SKM-1 (cell line): ENCODE measurements around the gene HSF2.
"Not testable (repeated sequence)": the region's sequence is repeated elsewhere in the genome, so short reads cannot be mapped to it uniquely, and the experiment has no call there.

Experiments used
- DNase-seq: peaks from one replicate; lab custom pipeline; 2025; ENCODE audit not compliant: unreplicated experiment; lab: John Stamatoyannopoulos, UW

Gene HSF2

DNA sequence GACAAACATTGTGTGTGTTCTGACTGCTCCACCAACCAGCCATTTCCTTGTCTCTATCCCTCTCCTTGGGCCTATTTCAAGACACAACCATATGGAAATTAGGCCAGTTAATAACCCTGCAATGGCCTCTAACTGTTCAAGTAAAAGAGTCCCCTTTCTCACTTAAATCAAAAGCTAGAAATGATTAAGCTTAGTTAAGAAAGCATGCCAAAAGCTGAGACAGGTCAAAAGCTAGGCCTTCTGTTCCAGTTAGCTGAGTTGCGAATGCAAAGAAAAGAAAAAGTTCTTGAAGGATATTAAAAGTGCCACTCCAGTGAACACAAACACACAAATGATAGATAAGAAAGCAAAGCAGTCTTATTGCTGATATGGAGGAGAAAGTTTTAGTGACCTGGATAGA, 49.6 kb downstream of the HSF2 start:
- no peak for DNase-seq

DNA sequence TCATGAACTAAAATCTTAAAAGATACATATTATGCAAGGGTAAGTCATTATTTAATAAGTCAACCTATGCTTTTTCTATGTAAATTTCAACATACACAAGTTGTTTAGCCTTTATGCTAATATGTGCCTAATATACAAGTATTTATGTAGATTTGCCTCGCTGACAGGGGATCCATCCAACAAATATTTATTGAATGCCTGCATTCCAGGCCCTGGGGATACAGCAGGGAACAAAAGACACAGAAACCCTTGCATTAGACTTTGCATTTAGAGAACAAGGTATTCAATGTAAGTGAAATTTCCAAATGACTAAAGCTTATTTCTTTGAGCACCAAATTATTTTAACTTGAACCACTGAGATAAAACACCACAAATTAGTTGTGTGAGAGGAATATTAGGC, 53.1 kb downstream of the HSF2 start:
- no peak for DNase-seq

DNA sequence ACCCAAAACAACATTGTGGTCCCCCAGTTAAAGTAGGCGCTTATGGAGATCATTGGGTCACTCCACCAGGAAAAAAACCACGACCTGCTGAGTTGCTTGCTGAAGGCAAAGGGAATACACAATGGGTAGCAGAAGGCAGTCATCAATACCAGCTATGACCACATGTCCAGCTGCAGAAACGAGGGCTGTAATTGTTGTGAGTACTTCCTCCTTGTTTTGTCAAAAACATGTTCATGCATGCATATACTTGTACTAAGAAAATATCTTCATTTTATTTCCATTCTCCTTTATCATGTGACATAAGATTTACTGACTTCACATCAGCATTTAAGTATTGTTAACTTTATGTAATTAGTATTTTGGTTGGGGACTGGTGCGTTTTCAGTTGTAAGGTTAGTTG, 55.2 kb downstream of the HSF2 start:
- DNase-seq = no peak

DNA sequence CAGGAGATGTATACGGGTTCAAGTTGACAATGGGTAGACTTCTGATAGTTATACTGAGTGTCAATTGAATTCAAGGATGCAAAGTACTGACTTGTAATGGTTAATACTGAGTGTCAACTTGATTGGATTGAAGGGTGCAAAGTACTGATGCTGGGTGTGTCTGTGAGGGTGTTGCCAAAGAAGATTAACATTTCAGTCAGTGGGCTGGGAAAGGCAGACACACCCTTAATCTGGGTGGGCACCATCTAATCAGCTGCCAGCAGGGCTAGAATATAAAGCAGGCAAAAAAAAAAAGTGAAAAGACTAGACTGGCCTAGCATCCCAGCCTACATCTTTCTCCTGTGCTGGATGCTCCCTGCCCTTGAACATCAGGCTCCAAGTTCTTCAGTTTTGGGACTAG, 55.7 kb downstream of the HSF2 start:
- DNase-seq = not testable (repeated sequence)

DNA sequence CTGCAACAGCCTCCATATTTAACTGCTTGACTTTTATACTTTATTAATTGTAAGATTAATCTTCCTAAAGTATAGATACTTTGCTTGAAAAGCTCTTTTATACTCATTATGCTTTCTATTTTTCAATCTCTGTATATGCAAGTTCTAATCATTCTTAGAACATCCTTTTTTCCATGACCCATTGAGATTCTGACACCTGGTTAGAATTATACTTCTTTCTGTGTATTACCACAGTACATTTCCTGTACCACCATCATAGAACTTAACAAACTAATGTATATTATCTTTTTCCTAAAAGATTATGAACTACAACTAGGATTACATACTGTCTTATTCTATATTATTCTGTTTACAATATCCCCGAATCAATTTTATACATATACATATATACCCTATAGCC, 58.6 kb downstream of the HSF2 start:
- DNase-seq = no peak

DNA sequence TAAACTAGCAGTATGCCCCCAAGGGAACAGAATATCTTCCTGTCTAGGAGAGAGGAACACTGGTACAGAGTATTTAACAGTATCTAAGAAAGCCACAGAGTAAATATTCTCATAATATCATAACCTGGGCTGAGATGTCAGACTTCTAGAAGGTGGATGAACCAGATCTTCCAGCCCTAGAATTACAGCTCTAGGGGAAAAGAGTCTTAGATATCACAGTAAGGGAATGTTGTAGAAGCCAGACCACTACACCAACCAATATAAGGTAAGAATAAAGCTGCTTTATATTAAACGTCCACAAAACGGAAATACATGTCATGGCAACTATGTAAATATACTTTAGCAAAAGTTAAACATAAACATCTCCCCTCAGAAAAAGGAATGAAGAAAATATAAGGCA, 59.8 kb downstream of the HSF2 start:
- DNase-seq = no peak

DNA sequence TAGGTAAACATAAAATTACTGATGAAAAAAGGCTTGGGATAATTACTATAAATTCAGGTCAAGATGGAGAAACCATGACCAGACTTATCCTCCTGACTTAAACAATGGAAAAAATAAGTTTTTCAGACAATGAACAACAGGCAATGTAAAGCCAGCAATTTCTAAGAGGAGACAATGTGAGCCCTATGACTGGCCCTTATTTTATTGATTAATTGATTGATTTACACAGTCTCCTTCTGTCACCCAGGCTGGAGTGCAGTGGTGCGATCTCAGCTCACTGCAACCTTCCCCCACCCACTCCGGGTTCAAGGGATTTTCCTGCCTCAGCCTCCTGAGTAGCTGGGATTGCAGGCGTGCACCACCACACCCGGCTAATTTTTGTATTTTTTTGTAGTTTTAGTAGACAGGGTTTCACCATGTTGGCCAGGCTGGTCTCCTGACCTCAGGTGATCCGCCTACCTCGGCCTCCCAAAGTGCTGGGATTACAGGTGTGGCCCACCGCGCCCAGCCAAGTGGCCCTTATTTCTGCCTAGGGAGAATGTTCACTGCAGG, 60.5 kb downstream of the HSF2 start:
- not testable (repeated sequence) for DNase-seq

DNA sequence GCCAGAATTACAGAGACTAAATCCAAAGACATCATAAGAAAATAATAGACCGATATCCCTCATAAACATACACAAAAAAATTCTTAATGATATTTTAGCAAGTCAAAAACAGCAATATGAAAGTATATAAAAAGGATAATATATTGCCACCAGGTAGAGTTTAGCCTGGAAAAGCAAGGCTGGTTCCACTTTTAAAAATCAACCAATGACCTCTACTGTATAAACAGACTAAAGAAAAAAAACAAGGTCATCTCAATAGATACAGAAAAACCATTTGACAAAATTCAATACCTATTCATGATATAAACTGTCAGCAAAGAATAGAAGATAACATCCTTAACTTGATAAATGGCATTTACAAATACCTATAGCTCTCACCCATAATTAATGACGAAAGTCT, 62.4 kb downstream of the HSF2 start:
- DNase-seq = no peak

DNA sequence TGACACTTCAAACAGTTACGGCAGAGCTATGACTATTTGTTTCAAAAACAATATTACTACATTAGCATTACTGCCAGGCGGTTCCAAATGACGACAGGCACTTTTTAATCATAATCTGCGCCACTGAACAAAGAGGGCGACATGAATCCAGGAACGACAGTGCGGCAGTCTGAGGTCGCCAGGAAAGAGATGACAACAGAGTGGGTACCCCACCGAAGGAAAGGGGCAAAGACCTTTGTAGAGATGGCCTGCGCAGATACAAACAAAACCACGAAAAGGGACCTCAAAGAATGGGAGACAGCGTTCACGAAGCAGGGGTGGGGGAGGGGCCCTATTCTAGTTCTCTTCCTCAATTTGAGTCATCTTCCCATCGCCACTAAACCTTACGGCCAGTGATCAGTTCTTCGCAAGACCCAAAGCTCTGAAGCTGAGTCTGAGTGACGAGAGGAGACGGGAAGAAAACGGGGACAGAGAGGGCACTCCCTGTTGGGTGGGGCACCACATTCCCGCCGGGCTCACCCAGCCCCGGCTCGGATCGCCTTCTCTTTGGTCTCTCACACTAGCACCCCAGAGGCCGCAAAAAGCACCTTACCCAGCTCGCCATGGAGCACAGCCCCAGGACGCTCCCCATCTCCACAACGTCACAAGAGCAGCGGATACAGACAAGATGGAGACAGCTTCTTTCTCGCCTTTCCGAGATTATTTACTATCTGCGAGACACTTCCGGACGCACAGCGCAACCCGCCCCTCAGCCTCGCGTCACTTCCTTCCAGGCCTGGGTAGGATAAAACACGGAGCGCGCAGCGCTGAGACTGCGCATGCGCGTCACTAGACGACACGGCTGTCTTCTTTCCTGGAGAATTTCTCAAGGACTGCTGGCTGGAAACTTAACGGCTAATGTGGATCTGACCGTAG, 71.9 kb downstream of the HSF2 start, which contains the start of gene SERINC1:
Gene SERINC1, minus strand, starts transcription at position 701 of the 915 bp plus-strand sequence. Its CDS starts 70 bp downstream, at position 631.
- peak; percentile 90 for DNase-seq

DNA sequence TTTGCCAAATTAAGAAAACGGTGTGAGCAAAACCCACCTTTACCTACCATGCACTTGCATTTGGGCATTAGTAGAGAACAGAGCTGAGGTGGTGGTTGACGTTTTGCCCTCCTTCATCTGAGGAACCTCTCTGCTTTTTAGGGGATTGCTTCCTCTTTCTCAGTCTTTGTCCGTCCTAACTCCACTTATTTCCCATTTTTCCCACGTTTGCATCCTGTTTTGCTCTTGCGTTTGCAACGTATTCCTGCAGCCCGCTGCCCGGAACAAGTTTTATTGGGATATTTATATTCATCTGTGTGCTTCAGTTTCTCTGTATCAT, 72.5 kb downstream of the HSF2 start:
- DNase-seq = peak; percentile 75

DNA sequence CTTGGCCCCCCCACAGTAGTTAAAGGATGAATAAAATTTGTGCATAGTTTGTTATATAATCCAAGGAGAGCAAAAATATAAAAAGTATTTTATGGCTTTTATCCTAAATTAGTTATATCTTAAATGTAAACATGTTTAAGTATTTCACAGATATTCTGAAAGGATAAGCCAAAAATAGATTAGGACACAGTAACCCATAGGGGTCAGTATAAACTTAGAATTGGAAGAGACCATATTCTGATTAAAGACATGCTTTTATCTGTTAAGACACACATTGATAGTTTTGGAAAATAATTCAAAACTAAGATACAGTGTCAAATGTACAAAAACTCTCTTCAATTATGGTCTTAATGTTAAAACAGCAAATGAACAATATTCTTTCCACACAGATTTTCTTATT, 76.7 kb downstream of the HSF2 start:
- no peak for DNase-seq

DNA sequence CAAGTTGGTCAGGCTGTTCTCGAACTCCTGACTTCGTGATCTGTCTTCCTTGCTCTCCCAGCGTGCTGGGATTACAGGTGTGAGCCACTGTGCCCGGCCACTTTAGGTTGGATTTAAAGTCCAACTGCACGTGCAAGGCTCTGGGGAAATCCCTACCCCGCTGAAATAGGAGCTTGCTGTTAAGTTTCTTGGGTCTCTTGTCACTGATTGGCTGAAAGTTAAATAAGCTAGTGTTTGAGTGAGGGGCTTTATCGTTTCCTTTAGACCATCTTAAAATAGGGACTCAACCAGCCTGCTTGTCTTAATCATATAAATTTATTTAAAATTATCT, 83.3 kb downstream of the HSF2 start:
- no peak for DNase-seq
